SK-N-SH (cell line): ENCODE data around the gene CREB5. TPM values are rescaled to one million over a fixed set of nuclear protein-coding genes. Genes with fewer than 3 reads are reported as not detected.

Experiments used
- CTCF ChIA-PET: fragments of 300-600, 350-600 bp; formaldehyde crosslinking; extraction: SDS; loops from one replicate; lab custom pipeline; 2021; lab: Yijun Ruan, JAX
- POLR2A ChIA-PET: fragments of 350-600 bp; sonication (Branson Sonifier 250); formaldehyde crosslinking; extraction: SDS; loops from one replicate; lab custom pipeline; 2020; ENCODE audit warnings: antibody characterized with exemption, inconsistent platforms; lab: Yijun Ruan, JAX
- DNase-seq: peaks from one replicate; pipeline ENCODE4 v3.0.0; 2012
- H2AFZ ChIP-seq: fragments of 200-600 bp; sonication (generic); 2 replicates; pipeline ENCODE4 v1.8.1; 2016; ENCODE audit warnings: antibody characterized with exemption, mild to moderate bottlenecking, low read depth
- H3F3A ChIP-seq: fragments of 200-600 bp; sonication (generic); replicated peaks from 2 replicates; pipeline ENCODE3; 2016; ENCODE audit warnings: antibody characterized with exemption, mild to moderate bottlenecking; ENCODE audit not compliant: insufficient read depth
- H3K27ac ChIP-seq, 2 experiments: fragments of 200-500 bp in 1 of 2; fragments of 200-600 bp in 1 of 2; sonication (Bioruptor generic) in 1 of 2; sonication (generic), shearing (Covaris generic) in 1 of 2; 2 replicates each; pipeline versions ENCODE4 v1.5.1 to v1.6.1; 2014 to 2016; ENCODE audit warnings: low read depth in 2 of 2, inconsistent platforms in 1 of 2, low read length in 1 of 2, mild to moderate bottlenecking in 1 of 2, mixed read lengths in 1 of 2
- H3K27me3 ChIP-seq: fragments of 200-600 bp; sonication (generic), shearing (Covaris generic); 2 replicates; pipeline ENCODE4 v1.6.1; 2016; ENCODE audit warnings: mixed run types; ENCODE audit not compliant: insufficient read depth
- H3K36me3 ChIP-seq, 2 experiments: fragments of 200-500 bp in 1 of 2; fragments of 200-600 bp in 1 of 2; sonication (Bioruptor generic) in 1 of 2; sonication (generic) in 1 of 2; replicated peaks in 1 of 2; 2 replicates each; pipeline versions ENCODE3 to v1.5.1; 2014 to 2016; ENCODE audit warnings: low read length in 1 of 2, mild to moderate bottlenecking in 1 of 2; ENCODE audit not compliant: insufficient read depth in 2 of 2, control insufficient read depth in 1 of 2
- H3K4me1 ChIP-seq, 2 experiments: fragments of 200-500 bp in 1 of 2; fragments of 200-600 bp in 1 of 2; sonication (Bioruptor generic) in 1 of 2; sonication (generic), shearing (Covaris generic) in 1 of 2; 2 replicates each; pipeline versions ENCODE4 v1.5.1 to v1.6.1; 2014 to 2016; ENCODE audit warnings: low read depth in 1 of 2, low read length in 1 of 2, mixed run types in 1 of 2; ENCODE audit not compliant: insufficient read depth in 2 of 2, control insufficient read depth in 1 of 2
- H3K4me2 ChIP-seq: fragments of 200-600 bp; sonication (generic), shearing (Covaris generic); 2 replicates; pipeline ENCODE4 v1.6.1; 2017; ENCODE audit warnings: mixed run types
- H3K4me3 ChIP-seq, 2 experiments: fragments of 200-500 bp in 1 of 2; fragments of 200-600 bp in 1 of 2; sonication (Bioruptor generic) in 1 of 2; sonication (generic), shearing (Covaris generic) in 1 of 2; 2 replicates each; pipeline versions ENCODE4 v1.5.1 to v1.8.1; 2014 to 2016; ENCODE audit warnings: low read depth in 2 of 2, inconsistent platforms in 1 of 2, low read length in 1 of 2, mild to moderate bottlenecking in 1 of 2, mixed read lengths in 1 of 2, moderate library complexity in 1 of 2
- H3K79me2 ChIP-seq: fragments of 200-600 bp; sonication (generic); 2 replicates; pipeline ENCODE4 v1.8.1; 2017; ENCODE audit warnings: mild to moderate bottlenecking; ENCODE audit not compliant: insufficient read depth
- H3K9ac ChIP-seq: fragments of 200-600 bp; sonication (generic); 2 replicates; pipeline ENCODE4 v1.6.1; 2017; ENCODE audit warnings: mixed run types
- H3K9me2 ChIP-seq: fragments of 200-600 bp; sonication (generic); 2 replicates; pipeline ENCODE4 v1.6.1; 2017; ENCODE audit warnings: mixed run types
- H3K9me3 ChIP-seq: fragments of 200-600 bp; sonication (generic); 2 replicates; pipeline ENCODE4 v1.6.1; 2017; ENCODE audit warnings: mixed run types, mild to moderate bottlenecking, moderate library complexity
- H4K20me1 ChIP-seq: fragments of 200-600 bp; sonication (generic); 2 replicates; pipeline ENCODE4 v1.6.1; 2017; ENCODE audit warnings: mild to moderate bottlenecking, mixed run types; ENCODE audit not compliant: insufficient read depth
- CHD2 ChIP-seq: fragments of 150-350 bp; IDR thresholded peaks from 2 replicates; pipeline ENCODE4 v1.6.1; 2018; ENCODE audit warnings: low read length; ENCODE audit not compliant: partially characterized antibody
- ELF1 ChIP-seq: IDR thresholded peaks from 2 replicates; pipeline ENCODE4 v1.4.0; 2012
- EZH2phosphoT487 ChIP-seq: fragments of 200-600 bp; sonication (generic); IDR thresholded peaks from 2 replicates; pipeline ENCODE4 v1.6.1; 2017; ENCODE audit warnings: low read depth, mixed run types, mild to moderate bottlenecking, antibody characterized with exemption, moderate library complexity, borderline replicate concordance
- FOSL2 ChIP-seq: IDR thresholded peaks from 2 replicates; pipeline ENCODE4 v1.4.0; 2012; ENCODE audit warnings: low read depth, mild to moderate bottlenecking, moderate library complexity, borderline replicate concordance
- FOXJ3 ChIP-seq: sonication (generic); formaldehyde crosslinking; IDR thresholded peaks from 2 replicates; pipeline ENCODE4 v1.5.1; 2020; ENCODE audit warnings: mild to moderate bottlenecking, missing genetic modification reagents
- FOXM1 ChIP-seq: IDR thresholded peaks from 2 replicates; pipeline ENCODE4 v1.4.0; 2012; ENCODE audit warnings: low read depth, mild to moderate bottlenecking
- GABPA ChIP-seq: IDR thresholded peaks from 2 replicates; pipeline ENCODE4 v1.4.0; 2012; ENCODE audit warnings: low read depth, mild to moderate bottlenecking
- GATA2 ChIP-seq: sonication (generic); formaldehyde crosslinking; IDR thresholded peaks from 2 replicates; pipeline ENCODE4 v1.5.0; 2020; ENCODE audit warnings: mild to moderate bottlenecking, missing genetic modification reagents
- MEF2A ChIP-seq: IDR thresholded peaks from 2 replicates; pipeline ENCODE4 v1.4.0; 2012; ENCODE audit warnings: low read depth, borderline replicate concordance
- MXI1 ChIP-seq: IDR thresholded peaks from 2 replicates; pipeline ENCODE4 v1.6.1; 2012; ENCODE audit warnings: mild to moderate bottlenecking, low read depth, low read length, improper control_type of control experiment
- NFIC ChIP-seq: IDR thresholded peaks from 2 replicates; pipeline ENCODE4 v1.4.0; 2012; ENCODE audit warnings: borderline replicate concordance
- NRF1 ChIP-seq: IDR thresholded peaks from 2 replicates; pipeline ENCODE4 v1.6.1; 2012; ENCODE audit warnings: low read depth, mild to moderate bottlenecking, low read length
- POLR2AphosphoS5 ChIP-seq: IDR thresholded peaks from 2 replicates; pipeline ENCODE4 v1.6.1; 2012; ENCODE audit warnings: low read depth, low read length
- RAD21 ChIP-seq: IDR thresholded peaks from 2 replicates; pipeline ENCODE4 v1.6.1; 2012; ENCODE audit warnings: mild to moderate bottlenecking, low read length
- RCOR1 ChIP-seq: fragments of 150-350 bp; IDR thresholded peaks from 2 replicates; pipeline ENCODE4 v1.6.1; 2017; ENCODE audit warnings: antibody characterized with exemption, low read length
- SIN3A ChIP-seq: IDR thresholded peaks from 2 replicates; pipeline ENCODE4 v1.6.1; 2012; ENCODE audit warnings: low read depth, mild to moderate bottlenecking, low read length, moderate library complexity, borderline replicate concordance
- TCF12 ChIP-seq: IDR thresholded peaks from 2 replicates; pipeline ENCODE4 v1.4.0; 2012
- TEAD4 ChIP-seq: IDR thresholded peaks from 2 replicates; pipeline ENCODE4 v1.4.0; 2012; ENCODE audit warnings: mild to moderate bottlenecking, borderline replicate concordance; ENCODE audit not compliant: insufficient read depth
- USF1 ChIP-seq: IDR thresholded peaks from 2 replicates; pipeline ENCODE4 v1.4.0; 2012; ENCODE audit warnings: low read depth, borderline replicate concordance
- USF2 ChIP-seq: fragments of 150-350 bp; IDR thresholded peaks from 2 replicates; pipeline ENCODE4 v1.6.1; 2017; ENCODE audit warnings: antibody characterized with exemption, low read length, low read depth, borderline replicate concordance
- YY1 ChIP-seq: IDR thresholded peaks from 2 replicates; pipeline ENCODE4 v1.4.0; 2012; ENCODE audit warnings: low read depth, mild to moderate bottlenecking
- WGBS: methylation state at CpG from one replicate; pipeline ENCODE4 v1.1.6; 2017; ENCODE audit warnings: low lambda C conversion rate; 5-methylcytosine and 5-hydroxymethylcytosine counted together
- polyA plus RNA-seq, 3 experiments: library from polyadenylated mRNA; depleted of rRNA; stranded (reverse); fragments of >200 nt; gene quantifications; 2 replicates each; pipeline ENCODE4 v1.2.3, GENCODE V29; 2012
- TF ChIP-seq, protein P1 (sequence below): IDR thresholded peaks from 2 replicates; pipeline ENCODE4 v1.4.0; 2012; ENCODE audit warnings: low read depth, borderline replicate concordance

The CREB5 gene
- polyA plus RNA-seq, 1 of the 3 experiments (the other 2 are of a cell fraction), result 19.3 TPM

DNA sequence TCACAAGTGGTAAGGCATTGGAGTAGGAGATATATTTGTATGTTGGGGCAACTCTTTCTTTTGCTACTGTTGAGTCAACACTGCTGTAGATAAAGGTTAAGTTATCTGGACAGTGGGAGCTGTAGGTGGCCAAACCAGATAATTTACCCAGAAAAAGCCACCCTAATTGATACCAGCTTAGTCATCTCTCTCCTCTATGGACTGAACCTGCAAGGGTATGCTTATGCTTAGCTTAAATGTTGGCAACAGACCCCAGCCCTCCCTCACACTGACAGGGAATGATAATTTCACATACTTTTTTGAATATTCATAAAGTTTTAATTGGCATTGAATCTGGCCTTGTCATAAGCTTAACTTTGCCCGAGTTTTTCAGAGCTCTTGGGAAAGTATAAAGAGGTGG lies 66.3 kb downstream of the CREB5 start:
- H3K9me2 ChIP-seq, result no peaks in the 10 kb centered on the region
- TF ChIP-seq, protein P1, sequence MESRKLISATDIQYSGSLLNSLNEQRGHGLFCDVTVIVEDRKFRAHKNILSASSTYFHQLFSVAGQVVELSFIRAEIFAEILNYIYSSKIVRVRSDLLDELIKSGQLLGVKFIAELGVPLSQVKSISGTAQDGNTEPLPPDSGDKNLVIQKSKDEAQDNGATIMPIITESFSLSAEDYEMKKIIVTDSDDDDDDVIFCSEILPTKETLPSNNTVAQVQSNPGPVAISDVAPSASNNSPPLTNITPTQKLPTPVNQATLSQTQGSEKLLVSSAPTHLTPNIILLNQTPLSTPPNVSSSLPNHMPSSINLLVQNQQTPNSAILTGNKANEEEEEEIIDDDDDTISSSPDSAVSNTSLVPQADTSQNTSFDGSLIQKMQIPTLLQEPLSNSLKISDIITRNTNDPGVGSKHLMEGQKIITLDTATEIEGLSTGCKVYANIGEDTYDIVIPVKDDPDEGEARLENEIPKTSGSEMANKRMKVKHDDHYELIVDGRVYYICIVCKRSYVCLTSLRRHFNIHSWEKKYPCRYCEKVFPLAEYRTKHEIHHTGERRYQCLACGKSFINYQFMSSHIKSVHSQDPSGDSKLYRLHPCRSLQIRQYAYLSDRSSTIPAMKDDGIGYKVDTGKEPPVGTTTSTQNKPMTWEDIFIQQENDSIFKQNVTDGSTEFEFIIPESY, result no peak
- TF ChIP-seq NRF1 (no peak), EZH2phosphoT487 (no peak), MEF2A (no peak), TEAD4 (no peak), CHD2 (no peak), FOXJ3 (CRISPR knock-in tag) (no peak), NFIC (no peak), YY1 (no peak), RCOR1 (no peak), USF1 (no peak), SIN3A (no peak), RAD21 (no peak), MXI1 (no peak), TCF12 (no peak)
- ChIA-PET CTCF (interaction anchor here (1.0 to 1.3 kb wide), 3 partner anchors 8 to 89 kb away, joined by 3 to 7 read pairs (median 4); no protein-coding TSS in a partner anchor), POLR2A (no interaction called here)
- H3F3A ChIP-seq, result no peaks in the 10 kb centered on the region
- no peak overlapping the region for H3K27ac ChIP-seq
- H3K4me2 ChIP-seq, result no peak overlapping the region
- H3K79me2 ChIP-seq, result no peaks in the 10 kb centered on the region
- WGBS, result 25% methylated on average over 1 of the region's 1 CpG
- H3K4me1 ChIP-seq, result peaks cover 7 to 14% of the 10 kb centered on the region in 2 experiments; a peak in 3 of 4 replicates
- H3K9me3 ChIP-seq, result no peaks in the 10 kb centered on the region
- no peaks in the 10 kb centered on the region for H3K36me3 ChIP-seq
- no peak overlapping the region for H3K4me3 ChIP-seq
- H3K27me3 ChIP-seq, result no peaks in the 10 kb centered on the region
- DNase-seq, result no peak
- H3K9ac ChIP-seq, result no peak overlapping the region
- no peaks in the 10 kb centered on the region for H4K20me1 ChIP-seq
- H2AFZ ChIP-seq, result no peak overlapping the region

DNA sequence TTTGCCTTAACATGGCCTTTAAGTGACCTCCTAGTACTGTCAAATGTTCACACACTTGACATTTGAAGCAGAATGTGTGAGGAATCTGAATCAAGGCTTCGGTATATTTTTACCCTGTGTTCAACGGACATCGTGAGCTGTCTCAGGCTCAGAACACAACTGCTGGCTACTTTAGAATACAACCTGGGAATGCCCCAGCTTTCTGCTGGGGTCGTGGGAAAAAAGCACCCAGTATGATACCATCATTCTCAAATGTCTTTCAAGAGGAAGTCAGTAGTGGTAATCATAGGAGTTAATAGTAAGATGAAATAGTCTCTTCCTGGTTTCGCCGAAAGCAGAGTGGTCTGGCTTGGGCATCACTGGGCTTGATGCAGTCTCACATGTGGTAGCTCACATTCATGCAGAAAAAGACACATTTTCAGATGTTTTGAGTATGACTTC lies 67.2 kb downstream of the CREB5 start:
- H3F3A ChIP-seq, result peaks cover 2% of the 10 kb centered on the region
- no peaks in the 10 kb centered on the region for H3K27me3 ChIP-seq
- H3K36me3 ChIP-seq, result no peaks in the 10 kb centered on the region
- H3K9me2 ChIP-seq, result no peaks in the 10 kb centered on the region
- no peak overlapping the region for H3K4me3 ChIP-seq
- 66% methylated on average over 6 of the region's 6 CpGs for WGBS
- CTCF ChIA-PET, result interaction anchor here (1.3 kb wide), 1 partner anchor 442 kb away, joined by 3 read pairs; no protein-coding TSS in a partner anchor
- H2AFZ ChIP-seq, result no peak overlapping the region
- POLR2A ChIA-PET, result no interaction called here
- no peak overlapping the region for H3K4me2 ChIP-seq
- no peaks in the 10 kb centered on the region for H3K9me3 ChIP-seq
- peaks cover 12 to 14% of the 10 kb centered on the region in 2 experiments; a peak in 3 of 4 replicates for H3K4me1 ChIP-seq
- H3K79me2 ChIP-seq, result no peaks in the 10 kb centered on the region
- no peak overlapping the region for H3K9ac ChIP-seq
- DNase-seq, result no peak
- no peak overlapping the region for H3K27ac ChIP-seq
- no peaks in the 10 kb centered on the region for H4K20me1 ChIP-seq
- no peak for TF ChIP-seq FOSL2
- no peak for TF ChIP-seq POLR2AphosphoS5
- no peak for TF ChIP-seq FOXM1
- no peak for TF ChIP-seq TCF12
- no peak for TF ChIP-seq GABPA
- TF ChIP-seq, protein P1, result no peak
- no peak for TF ChIP-seq GATA2 (CRISPR knock-in tag)
- TF ChIP-seq CHD2, result no peak
- no peak for TF ChIP-seq RCOR1
- no peak for TF ChIP-seq ELF1
- TF ChIP-seq USF2, result no peak
- TF ChIP-seq TEAD4, result no peak
- no peak for TF ChIP-seq USF1
- TF ChIP-seq EZH2phosphoT487, result no peak
